Muscle of arm (tissue), 12 donors: ENCODE data around the gene TAS1R2. TPM values are rescaled to one million over a fixed set of nuclear protein-coding genes. Genes with fewer than 3 reads are reported as not detected.
"Not testable (repeated sequence)": the region's sequence is repeated elsewhere in the genome, so short reads cannot be mapped to it uniquely, and the experiment has no call there.

ENCODE experiments used
- DNase-seq: peaks from one replicate; pipeline ENCODE4 v3.0.0-alpha.2; 2013
- polyA plus RNA-seq, 12 donors: library from polyadenylated mRNA; unstranded; fragments of 120-200 nt; gene quantifications; one replicate each; pipeline ENCODE4 v1.2.1, GENCODE V29; 2013; ENCODE audit not compliant: insufficient read length in 12 of 12

The TAS1R2 gene
- polyA plus RNA-seq, 12 donors = not detected

GRCh38 chr1:18868801-18869424 lies 9.5 kb upstream of the TAS1R2 start:
- DNase-seq = no peak

DNA sequence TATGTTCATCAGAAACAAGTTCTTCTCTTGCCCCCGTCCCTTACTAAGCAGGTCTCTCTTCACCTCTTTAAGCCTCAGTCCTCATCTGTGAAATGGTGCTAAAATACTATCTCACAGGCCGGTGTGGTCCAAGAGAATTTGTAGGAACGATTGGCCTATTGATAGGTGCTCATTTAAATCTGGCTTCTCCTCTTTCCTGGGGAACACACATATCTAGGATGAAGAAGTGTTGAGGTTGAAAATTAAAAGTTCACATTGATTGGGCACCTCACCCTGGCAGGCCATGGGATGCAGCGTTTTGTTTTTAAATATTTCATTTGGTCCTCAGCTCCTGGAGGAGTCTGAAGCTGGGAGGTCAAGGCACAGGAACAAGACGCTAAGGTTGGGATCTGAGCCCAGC lies 8.9 kb upstream of the TAS1R2 start:
- no peak for DNase-seq

- DNase-seq = no peak
Observed at GRCh38 chr1:18866846-18867245, 7.4 kb upstream of the TAS1R2 start.

DNA sequence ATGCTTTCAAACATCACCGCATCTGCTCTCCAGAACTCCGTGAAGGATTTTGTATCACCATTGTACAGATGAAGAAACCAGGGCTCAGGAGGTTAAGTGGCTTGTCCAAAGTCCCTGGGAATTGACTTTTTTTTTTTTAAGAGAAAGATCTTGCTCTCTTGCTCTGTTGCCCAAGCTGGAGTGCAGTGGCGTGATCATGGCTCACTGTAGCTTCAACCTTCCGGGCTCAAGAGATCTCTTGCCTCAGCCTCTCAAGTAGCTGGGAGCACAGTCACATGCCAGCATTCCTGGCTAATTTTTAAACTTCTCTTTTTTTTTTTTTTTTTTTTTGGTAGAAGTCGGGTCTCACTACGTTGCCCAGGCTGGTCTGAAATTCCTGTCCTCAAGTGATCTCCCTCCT lies 6.9 kb upstream of the TAS1R2 start:
- no peak for DNase-seq

DNA sequence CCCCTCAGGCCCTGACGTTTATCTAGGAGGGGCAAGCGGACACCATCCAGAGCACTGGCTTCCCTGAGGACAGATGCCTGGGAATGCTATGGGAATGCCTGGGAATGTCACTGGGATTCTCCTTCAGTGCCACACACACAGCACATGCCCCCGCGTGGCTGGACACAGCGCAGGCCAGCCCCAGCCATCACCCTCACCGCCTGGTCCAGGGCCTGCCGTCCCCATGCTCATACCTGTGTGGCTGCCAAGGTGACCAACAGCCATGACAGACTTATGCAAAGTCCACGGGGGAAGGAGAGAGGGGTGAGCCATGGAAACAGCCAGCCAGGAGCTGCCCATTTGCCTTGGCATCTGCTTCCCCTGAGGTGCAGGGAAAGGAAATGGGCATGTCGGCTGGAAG lies 5.7 kb upstream of the TAS1R2 start:
- no peak for DNase-seq

GRCh38 chr1:18861590-18861989 lies 2.1 kb upstream of the TAS1R2 start:
- DNase-seq = no peak

DNA sequence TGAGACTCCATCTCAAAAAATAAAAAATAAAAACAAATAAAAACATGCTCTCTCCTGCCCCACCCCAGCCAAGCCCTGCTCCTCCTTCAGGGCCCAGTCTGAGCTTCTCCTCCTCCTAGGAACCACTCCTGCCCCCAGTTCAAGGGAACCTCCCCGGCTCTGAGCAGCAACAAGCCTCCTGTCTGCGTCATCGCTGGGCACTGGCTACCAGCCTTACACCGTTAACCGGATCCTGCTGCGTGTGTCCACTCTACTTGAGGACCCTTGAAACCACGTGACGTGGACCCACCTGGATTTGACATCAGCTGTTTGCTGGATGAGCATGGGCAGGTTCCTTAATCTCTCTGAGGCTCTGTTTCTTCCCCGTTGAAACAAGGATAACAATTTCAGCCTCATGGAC lies 1.6 kb upstream of the TAS1R2 start:
- DNase-seq = no peak

DNA sequence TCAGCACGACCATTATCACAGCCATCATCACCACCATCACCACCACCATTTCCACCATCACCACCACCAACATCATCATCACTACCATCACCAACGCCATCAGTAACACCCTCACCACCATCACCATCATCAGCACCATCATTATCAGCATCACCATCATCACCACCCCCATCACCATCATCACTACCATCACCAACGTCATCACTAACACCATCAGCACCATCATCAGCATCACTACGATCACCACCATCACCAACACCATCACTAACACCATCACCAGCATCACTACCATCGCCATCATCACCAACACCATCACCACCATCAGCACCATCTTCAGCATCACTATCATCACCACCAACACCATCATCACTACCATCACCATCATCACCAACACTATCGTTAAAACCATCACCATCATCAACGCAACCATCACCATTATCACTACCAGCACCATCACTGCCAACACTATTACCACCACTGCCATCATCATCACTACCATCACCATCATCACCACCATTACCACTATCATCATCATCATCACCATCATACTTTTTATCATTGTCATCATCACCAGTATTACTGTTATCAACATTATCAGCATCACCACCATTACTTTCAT lies 1.3 kb downstream of the TAS1R2 start:
- DNase-seq = no peak

- no peak for DNase-seq
Observed at GRCh38 chr1:18856435-18856834, 3.0 kb downstream of the TAS1R2 start.

DNA sequence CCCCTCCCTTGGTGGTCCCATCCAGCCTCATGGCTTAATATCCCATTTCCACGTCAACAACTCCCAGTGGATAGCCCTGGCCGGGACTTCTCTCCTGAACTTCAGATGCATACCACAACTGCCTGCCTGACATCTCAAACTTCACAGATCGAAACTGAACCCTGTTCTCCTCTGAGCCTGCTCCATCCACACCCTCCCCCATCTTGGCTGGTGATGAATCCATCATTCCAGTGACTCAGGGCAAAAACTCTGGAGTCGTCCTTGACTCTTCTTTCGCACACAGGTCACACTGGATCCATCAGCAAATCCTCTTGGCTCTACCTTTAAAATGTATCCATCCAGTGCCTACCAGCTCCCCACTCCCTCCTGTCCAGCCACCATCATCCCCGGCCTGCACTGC lies 3.9 kb downstream of the TAS1R2 start:
- DNase-seq = no peak

DNA sequence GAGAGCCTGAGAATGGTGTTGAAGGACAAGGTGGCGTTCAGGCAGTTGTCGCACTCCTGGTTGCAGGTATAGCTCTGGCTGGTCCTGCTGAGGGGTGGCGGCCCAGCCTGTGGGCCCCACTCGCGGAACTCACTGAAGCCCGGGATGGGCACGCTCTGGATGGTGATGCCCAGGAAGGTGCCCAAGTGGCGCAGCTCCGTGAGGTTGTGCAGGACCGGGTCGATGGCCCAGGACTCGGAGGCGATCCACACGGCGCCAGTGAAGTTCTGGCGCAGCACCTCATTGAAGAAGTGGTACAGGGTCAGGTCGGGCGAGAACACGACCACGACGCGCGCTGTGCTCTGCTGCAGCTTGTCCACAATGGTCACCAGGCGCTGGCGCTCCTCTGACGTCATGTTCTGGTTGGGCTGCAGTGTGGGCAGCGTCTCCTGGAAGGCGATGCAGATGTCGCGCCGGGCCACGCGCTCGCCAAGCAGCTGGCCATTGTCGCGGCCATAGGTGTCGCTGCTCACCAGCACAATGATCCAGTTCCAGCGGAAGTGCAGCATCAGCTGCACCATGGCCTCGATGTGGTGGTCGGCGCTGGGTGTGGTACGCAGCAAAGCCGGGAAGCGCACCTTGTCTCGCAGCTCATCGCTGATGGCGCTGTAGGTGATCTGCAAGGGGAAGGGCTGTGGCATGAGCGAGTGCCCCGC lies 5.0 kb downstream of the TAS1R2 start:
- no peak for DNase-seq

GRCh38 chr1:18852501-18852900 lies 7.0 kb downstream of the TAS1R2 start:
- no peak for DNase-seq

- DNase-seq = peak; percentile 48
Observed at GRCh38 chr1:18849261-18849711, 10.2 kb downstream of the TAS1R2 start.

- DNase-seq = not testable (repeated sequence)
Observed at GRCh38 chr1:18847723-18848122, 11.7 kb downstream of the TAS1R2 start.

DNA sequence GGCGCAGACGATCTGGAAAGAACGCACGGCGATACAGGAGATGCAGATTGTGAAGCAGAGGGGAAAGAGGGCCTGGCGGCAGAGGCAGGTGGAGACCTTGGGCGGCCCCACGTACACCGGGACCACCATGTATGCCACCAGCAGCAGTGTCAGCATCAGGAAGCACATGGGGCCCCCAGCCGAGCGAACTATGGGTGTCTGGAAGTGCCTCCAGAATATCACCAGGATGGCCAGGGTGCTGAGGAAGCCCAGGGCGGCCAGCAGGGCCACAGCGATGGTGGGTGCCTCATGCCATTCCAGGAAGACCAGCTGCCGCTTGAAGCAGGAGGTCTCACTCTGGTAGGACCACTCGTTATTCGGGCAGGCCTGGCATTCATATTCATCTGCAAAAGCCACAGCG lies 19.3 kb downstream of the TAS1R2 start:
- no peak for DNase-seq

DNA sequence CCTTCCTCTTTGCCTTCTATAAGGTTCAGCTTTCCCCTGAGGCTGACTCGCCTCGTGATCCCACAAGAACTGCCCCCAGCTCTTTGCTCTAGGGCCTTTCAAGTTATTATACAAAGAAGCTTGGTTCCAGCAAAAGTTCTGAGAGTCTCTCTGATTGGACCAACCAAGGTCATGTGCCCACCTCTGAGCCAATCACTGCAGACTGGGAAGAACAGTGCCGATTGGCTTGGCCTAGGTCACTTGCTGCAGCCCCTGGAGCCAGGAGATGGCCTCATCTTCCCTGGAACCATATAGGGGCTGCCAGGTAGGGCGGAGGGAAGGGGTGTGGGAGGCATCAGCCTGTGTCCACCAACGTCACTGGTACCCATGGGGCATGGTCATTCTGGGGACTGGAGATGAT lies 22.8 kb downstream of the TAS1R2 start:
- DNase-seq = no peak

DNA sequence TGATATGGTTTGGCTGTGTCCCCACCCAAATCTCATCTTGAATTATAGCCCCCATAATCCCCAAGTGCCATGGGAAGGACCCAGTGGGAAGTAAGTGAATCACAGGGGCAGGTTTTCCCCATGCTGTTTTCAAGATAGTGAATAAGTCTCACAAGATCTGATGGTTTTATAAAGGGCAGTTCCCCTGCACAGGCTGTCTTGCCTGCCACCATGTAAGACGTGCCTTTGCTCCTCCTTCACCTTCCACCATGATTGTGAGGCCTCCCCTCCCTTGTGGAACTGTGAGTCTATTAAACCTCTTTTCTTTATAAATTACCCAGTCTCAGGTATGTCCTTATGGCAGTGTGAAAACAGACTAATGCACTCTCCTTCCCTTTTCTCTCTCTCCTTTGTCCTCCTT lies 27.1 kb downstream of the TAS1R2 start:
- DNase-seq = not testable (repeated sequence)

DNA sequence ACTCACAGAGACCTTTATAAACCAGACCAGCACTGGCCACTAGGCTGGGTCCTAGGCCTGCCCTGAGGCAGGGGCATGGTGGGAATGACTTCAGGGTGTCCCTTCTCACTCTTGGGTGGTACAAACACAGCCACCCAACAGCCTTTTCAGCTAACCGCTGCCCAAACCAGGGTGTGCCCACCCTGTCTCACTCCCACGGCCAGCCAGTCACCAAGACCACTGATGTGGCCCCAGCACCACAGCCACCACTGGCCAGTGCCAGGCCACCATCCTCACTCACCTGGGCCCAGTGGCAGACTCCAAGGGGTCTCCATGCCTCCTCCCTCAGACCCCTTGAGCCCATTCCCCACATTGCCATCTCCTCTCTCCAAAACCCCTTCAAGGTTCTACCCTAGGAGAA lies 27.8 kb downstream of the TAS1R2 start:
- no peak for DNase-seq

- no peak for DNase-seq
Observed at GRCh38 chr1:18830596-18830995, 28.9 kb downstream of the TAS1R2 start.

DNA sequence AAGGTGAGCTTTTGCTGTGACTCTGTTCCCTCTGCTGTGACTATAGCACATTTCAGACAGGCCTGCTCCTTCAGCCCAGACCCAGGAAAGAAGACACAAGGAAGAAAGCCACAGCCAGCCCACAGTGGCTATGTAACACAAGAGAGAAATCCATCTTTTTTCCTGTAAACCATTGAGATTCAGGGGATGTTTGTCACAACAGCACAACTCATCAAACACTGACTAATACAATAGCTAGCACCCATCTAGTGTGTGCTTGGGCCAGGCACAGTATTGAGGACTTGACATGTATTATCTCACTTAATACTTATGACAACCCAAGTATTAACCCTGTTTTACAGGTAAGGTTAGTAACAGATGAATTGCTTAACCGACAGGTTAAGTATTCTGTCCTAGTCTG lies 29.8 kb downstream of the TAS1R2 start:
- no peak for DNase-seq

DNA sequence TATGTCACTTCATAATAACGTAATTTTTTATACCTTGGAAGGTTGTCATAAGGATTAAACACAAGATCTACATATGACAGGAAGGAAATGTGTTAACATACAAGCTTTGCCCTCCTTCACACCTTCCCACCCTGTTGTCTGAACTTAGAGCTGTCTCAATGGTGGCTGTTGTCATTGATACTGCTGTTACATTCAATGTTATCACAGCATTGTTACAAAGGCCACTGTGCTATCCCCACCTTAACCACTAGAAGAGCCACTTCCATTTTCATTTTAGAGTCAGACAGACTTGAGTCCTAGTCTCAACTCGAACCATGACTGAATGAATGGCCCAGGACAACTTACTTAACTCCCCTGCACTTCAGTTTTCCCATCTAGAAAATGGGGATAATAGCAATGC lies 31.2 kb downstream of the TAS1R2 start:
- DNase-seq = no peak

DNA sequence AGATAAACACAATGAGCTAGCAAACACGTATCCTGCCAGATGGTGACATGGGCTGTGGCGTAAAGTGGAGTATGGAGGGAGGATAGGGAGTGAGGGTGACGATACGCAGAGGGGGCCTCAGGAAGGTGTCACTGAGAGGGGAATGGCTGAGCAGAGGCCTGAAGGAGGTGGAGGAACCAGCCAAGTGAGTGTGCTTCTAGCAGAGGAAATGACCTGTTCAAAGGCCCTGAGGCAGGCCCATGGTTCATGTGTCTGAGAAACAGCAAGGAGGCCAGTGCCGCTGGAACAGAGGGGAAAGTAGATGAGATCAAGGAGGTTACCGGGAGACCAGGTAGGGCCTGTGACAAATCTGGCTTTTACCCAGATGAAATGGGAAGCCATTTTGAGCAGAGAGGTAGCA lies 36.0 kb downstream of the TAS1R2 start:
- no peak for DNase-seq
